ENCODE results near the gene IDH3G.
"Not testable (repeated sequence)": the region's sequence is repeated elsewhere in the genome, so short reads cannot be mapped to it uniquely, and the experiment has no call there.

Gene IDH3G

GRCh38 chrX:153821066-153821465 lies 26.9 kb upstream of the IDH3G start:
- TF ChIP-seq CTCF (IDR thresholded peaks at IDR 0.05; ENCODE audit: borderline replicate concordance, insufficient read depth, low read depth, low read length), result no peak
- H3K4me3 ChIP-seq (ENCODE audit: low read depth, low read length), result no peak overlapping the region

- H3K4me3 ChIP-seq (ENCODE audit: low read depth, low read length), result no peak overlapping the region
- TF ChIP-seq CTCF (IDR thresholded peaks at IDR 0.05; ENCODE audit: borderline replicate concordance, insufficient read depth, low read depth, low read length), result no peak
These were observed 26.4 kb upstream of the IDH3G start for GRCh38 chrX:153820601-153821000.

- no peak for TF ChIP-seq CTCF (IDR thresholded peaks at IDR 0.05; ENCODE audit: borderline replicate concordance, insufficient read depth, low read depth, low read length)
- peak overlapping the region; percentile 10 for H3K4me3 ChIP-seq (ENCODE audit: low read depth, low read length)
These were observed 25.3 kb upstream of the IDH3G start for GRCh38 chrX:153819384-153820040.

GRCh38 chrX:153818571-153819383 lies 24.6 kb upstream of the IDH3G start:
- peak overlapping the region; percentile 10 for H3K4me3 ChIP-seq (ENCODE audit: low read depth, low read length)
- no peak for TF ChIP-seq CTCF (IDR thresholded peaks at IDR 0.05; ENCODE audit: borderline replicate concordance, insufficient read depth, low read depth, low read length)

- H3K4me3 ChIP-seq (ENCODE audit: low read depth, low read length), result not testable (repeated sequence)
These were observed 23.9 kb upstream of the IDH3G start for GRCh38 chrX:153818064-153818463.

GRCh38 chrX:153816831-153817690 lies 22.9 kb upstream of the IDH3G start:
- no peak for TF ChIP-seq CTCF (IDR thresholded peaks at IDR 0.05; ENCODE audit: borderline replicate concordance, insufficient read depth, low read depth, low read length)

GRCh38 chrX:153814591-153815315 lies 20.6 kb upstream of the IDH3G start:
- no peak for TF ChIP-seq CTCF (IDR thresholded peaks at IDR 0.05; ENCODE audit: borderline replicate concordance, insufficient read depth, low read depth, low read length)
- H3K4me3 ChIP-seq (ENCODE audit: low read depth, low read length), result no peak overlapping the region

More at GRCh38 chrX:153816831-153817690, 22.9 kb upstream of the IDH3G start:
- no peak overlapping the region for H3K4me3 ChIP-seq (ENCODE audit: low read depth, low read length)

Data from GM12875 (cell line).